HK-2 (cell line): Measurements from ENCODE around the gene SNU13.
"Not testable (repeated sequence)": the region's sequence is repeated elsewhere in the genome, so short reads cannot be mapped to it uniquely, and the experiment has no call there.

ENCODE experiments used
- DNase-seq: peaks from one replicate; pipeline ENCODE4 v3.0.0-alpha.2; 2018; ENCODE audit not compliant: unreplicated experiment

The SNU13 gene

DNA sequence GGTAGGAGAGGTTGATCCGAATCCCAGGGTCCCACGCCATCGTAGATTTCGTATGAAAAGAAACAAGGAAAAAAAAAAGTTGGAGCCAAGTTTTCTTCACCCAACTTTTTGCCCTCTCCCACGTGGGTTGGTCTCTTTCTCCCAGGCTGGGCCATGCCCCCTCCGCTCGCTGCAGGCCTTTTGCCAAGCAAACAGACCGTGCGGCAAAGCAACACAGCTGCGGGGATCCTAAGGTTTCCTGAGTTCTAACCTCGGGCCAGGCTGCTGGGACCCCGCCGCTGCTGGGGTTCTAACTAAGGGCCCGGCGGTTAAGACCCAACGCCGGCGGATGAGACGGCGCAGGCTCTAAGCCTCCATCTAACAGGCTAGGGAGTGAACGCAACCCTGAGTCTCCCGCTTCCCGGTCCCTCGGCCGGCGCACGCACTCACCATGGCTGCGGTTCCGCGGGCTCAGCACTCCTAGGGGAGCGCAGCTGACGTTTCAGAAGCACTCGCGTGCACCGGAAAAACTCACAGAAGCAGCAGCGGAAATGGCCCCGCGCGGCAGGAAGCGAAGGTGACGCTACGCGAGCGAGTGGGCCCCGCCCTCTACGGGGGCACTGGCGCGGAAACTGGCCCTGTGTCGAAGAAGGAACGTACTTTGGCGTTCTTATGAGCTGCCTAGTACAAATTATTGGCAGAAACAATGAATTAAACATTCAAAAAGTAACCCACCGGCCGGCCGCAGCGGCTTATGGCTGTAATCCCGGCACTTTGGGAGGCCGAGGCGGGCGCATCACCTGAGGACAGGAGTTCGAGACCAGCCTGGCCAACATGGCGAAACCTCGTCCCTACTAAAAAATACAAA is at the start of gene SNU13:
Gene SNU13 (minus strand): TSS at position 503 of the 847 bp plus-strand sequence. CDS start 71 bp downstream, at position 432.
- peak; percentile 86 for DNase-seq

DNA sequence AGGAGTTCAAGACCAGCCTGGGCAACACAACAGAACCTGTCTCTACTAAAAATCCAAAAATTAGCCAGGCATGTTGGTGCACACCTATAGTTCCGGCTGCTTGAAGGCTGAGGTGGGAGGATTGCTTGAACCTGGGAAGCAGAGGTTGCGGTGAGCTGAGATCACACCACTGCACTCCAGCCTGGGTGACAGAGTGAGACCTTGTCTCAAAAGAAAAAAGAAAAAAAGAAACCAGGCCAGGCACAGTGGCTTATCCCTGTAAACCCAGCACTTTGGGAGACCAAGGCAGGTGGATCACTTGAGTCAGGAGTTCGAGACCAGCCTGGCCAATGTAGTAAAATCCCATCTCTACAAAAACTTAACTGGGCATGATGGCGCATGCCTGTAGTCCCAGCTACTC is 44.6 kb upstream of the SNU13 start:
- DNase-seq = not testable (repeated sequence)

DNA sequence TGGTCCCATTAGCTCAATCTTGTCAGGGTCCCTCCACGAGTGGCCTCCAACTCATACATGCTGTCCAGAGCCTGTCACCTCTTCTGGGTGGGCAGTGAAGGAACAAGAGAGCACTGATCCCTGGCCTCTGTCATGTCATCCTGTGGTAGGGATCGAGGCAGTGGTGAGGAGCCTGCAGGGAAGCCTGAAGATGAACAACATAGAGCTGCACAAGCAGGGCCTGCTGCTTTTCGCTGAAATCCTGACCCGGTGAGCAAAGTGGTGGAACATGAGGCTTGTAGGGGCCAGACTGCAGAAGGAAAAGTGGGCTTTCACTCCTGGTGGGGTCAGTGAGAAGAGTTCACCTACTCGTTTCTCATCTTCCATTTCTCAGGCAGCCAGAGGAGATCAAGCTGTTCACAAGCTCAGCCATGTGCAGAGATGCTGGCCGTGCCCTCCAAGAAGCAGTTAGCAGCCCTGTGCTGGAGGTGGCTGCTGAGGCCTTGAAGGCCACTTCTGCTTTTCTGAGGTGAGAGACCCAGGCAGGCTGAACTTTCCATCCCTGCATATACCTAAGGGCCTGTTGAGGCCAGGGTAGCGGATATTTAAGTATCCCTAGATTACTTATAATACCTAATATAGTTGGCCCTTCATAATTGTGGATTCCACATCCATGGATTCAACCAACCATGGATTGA is 43.6 kb upstream of the SNU13 start:
- DNase-seq = no peak

DNA sequence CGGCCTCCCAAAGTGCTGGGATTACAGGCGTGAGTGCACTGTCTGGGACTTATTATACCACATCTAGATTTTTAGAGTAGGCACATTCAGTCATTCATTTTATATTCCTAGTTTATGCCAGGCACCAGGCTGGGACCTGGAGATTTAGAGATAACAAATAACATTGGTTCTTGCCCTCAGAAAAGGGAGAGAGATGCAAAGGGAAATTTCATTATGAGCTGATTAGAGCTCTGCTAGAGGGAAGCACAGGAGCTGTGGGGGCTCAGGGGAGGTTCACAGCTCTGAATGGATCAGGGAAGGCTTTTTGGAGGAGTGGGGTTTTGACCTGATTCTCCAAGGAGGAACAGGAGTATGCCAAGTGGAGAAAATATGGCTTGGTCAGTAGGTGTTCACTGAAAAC is 42.9 kb upstream of the SNU13 start:
- no peak for DNase-seq

DNA sequence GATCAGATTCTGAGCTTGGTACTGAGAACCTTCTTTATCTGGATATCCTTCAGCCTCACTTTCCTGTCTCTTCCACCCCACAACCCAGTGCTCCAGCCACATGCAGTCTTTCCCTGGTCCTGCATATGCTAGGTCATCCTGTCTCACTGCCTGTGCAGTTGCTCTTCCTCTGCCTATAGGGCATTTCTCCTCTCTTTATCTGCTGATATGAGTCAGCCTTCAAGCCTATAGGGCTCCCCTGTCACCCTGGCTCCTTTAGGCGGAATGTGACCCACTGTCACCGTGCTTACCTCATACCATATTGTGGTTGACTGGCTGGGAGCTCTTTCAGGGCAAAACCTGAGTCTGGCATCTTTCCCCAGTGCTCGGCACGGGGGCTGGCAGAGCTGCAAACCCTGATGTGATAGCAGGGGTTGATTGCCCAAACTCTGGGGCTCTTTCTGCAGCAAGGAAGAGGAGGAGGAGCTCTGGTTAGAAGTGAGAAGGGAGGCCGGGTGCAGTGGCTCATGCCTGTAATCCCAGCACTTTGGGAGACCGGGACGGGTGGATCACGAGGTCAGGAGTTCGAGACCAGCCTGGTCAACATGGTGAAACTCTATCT is 36.9 kb upstream of the SNU13 start:
- DNase-seq = no peak

DNA sequence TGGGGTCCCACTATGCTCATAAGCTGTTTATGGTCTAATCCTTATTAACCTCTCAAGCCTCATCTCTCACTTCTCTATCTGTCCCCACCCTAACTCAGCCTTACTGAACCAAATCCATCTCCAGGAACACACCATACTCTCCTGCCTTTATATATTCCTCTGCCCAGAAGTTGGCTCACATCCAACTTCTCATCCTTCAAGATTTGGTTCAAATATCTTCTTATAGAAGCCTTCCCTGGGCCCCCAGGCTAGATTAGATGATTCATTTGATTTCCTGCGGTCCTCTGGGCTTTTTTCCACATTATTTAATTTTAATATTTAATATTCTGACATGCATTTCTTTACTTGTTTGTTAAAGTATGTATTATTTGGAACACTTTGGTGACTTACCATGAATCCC is 33.8 kb upstream of the SNU13 start:
- DNase-seq = no peak

DNA sequence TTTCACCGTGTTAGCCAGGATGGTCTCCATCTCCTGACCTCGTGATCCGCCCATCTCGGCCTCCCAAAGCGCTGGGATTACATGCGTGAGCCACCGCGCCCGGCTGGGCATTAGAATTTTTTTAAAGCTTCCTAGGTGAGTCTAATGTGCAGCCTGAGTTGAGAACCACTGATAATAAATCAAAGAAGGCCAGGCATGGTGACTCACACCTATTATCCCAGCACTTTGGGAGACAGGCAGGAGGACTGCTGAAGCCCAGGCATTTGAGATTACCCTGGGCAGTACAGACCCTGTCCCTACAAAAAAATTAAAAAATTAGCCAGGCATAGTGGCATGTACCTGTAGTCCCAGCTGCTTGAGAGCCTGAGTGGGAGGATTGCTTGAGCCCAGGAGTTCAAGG is 24.3 kb upstream of the SNU13 start:
- DNase-seq = peak; percentile 13

DNA sequence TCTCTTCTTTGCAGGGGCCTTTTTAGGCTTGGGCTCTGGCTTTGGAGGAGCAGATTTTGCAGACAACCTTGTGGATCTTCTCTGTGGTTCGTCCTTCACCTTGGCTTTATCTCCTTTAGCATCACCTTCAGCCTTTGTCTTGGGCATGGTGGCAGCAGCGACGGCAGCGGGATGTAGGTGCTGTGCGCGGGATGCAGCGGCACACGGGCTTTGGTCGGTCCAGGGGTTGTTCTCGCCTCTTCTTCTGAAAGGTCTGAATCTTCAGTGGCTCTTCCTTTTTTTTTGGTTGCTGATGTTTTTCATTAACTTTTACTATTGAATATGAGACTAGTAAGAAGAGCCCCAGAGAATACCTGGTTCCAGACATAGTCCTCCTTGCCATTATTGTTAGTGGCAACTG is 20.7 kb upstream of the SNU13 start:
- DNase-seq = no peak

DNA sequence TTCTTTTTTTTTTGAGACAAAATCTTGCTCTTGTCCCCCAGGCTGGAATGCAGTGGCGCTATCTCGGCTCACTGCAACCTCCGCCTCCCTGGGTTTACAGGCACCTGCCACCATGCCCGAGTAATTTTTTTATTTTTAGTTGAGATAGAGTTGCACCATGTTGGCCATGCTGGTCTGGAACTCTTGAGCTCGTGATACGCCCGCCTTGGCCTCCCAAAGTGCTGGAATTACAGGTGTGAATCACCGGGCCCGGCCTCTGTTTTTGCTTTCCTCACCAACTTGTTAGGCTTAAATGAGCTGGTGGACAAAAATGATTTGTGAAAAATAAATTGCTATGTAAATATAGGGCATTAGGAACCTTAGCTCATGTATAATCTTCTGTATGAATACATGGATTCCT is 14.1 kb upstream of the SNU13 start:
- DNase-seq = no peak

DNA sequence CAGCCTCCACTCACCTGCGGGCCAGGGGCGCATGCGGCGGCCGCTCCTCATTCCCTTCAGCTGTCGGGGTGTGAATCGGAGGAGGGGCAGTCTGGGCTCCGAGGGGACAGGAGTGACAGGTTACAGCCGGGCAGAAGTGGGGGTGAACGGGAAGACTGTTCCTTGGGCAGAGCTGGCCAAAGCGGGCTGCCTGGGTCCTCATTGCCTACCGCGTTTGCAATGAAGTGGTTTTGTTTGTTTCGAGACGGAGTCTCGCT is 11.4 kb upstream of the SNU13 start:
- DNase-seq = no peak

DNA sequence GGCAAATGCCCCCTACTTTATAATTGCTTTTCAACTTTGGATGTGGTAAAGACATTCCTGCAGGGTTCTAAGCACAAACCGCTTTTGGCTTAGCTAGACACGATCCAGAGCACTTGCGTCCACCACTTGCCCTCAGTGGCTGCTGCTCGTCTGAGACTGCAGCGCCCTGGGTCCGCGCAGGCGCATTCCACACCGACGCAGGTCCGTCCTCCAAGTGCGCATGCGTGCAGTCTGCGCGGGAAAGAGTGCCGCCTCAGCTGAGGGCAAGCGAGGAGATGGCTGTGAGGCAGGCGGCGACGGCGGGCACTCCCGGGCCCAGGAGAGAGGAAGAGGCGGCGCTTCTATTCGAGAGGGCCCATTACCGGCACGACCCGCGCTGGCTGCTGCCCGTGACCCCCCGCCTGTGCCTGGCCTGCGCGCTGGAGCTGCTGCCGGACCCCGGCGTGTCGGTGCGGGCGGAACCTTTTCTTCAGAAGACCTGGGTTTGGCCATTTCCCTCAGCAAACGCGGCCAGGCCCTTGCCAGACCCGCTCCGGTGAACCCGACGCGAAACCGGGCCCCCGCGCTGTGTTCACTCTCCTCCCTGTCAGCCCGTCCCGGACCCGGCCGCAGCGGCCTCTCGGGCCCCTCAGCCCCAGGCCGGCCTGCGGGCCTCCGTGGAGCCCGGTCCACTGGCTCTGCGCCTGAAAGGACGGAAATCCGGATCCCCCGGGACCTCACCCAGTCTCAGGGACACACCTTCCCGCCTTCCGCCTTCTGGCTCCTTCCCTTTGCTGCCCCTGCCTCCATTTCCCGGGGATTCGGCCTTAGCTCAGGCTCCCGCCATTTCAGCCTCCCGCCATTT is 10.8 kb upstream of the SNU13 start, which contains the start of gene MEI1:
Gene MEI1 (plus strand): TSS at position 240 of the 844 bp plus-strand sequence. CDS start 36 bp downstream, at position 276.
- DNase-seq = no peak

DNA sequence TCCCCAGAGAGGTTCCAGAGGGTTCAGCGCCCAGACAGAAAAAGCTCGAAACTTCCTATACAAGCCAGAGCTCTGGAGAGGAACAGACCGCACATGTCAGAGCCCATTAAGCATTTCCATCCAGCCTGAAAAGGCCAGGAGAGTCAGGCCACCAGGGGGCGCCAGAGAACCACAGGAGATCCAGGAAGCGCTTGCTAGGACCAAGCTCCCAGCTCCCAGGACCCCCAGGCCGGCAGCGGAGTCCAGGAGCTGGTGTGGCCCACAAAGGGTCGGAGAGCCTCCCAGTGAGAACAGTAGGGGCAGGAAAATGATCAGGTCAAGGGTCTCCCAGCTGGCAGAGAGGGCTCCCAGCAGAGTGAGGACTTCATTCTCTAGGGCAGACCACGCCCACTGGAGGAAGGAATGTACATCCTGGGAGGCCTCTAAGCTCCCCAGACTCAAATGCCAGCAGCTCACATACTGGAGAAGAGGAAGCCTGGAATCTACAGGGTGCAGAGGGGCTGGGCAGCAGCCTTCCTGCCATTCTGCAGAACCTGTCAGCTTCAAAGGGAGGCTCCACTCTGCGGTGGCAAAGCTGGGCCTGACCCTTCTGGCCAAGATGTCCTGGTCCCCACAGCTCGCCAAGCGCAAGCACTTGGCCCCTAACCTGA is 8.6 kb upstream of the SNU13 start:
- DNase-seq = peak; percentile 95

DNA sequence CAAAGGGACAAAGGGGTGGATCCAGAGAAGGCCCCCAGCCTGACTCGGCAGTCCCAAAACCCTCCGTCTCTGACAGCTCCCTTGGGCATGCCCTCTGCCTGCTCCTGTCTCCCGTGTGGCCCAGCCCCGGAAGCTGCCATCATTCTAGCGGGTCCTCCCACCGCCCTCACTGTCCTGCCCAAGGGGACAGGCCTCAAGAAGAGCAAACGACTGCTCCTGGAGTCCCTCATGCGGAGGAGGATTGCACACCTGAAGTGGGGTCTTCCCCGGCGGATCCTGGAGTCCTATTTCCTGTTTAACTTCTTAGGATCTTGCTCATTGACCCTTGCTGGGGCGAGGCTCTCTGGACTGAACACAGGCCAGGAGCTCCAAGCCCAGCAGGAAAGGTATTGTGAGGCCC is 8.0 kb upstream of the SNU13 start:
- no peak for DNase-seq

DNA sequence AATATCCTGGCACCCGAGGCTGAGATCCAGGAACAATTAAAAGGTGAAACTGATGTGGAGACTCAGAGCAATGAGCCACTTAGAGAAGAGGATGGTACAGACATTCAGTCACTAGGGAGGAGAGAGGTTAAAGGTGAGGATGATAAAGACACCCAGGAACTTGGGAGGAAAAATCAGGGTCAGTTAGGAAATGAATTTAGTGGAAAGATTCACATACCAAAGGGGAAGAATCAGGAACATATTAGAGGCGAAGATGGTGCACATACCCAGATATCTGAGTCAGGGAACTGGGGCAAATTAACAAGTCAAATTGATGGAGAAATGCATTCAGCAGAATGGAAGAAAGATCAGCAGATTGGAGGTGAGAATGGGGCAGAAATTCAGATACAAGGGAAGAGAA is 6.5 kb upstream of the SNU13 start:
- DNase-seq = no peak

DNA sequence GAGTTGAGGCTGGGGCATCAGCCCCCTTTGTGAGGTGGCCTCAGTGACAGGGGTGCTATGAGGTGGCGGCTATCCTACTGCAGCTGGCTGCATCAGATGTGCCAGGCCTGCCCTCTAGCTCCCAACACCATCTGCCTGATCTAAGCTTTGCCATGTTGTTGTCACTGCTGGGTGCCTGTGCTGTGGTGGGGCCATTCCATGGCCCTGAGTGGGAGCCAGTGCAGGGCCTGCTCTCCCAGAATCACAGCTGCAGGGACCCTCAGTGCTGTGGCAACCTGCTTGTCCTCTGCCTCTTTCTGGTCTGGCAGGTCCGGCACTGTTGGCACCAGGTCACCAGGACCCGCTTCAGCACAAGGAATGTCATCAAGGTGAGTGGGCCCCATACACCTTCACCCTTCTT is 1.8 kb upstream of the SNU13 start:
- no peak for DNase-seq

DNA sequence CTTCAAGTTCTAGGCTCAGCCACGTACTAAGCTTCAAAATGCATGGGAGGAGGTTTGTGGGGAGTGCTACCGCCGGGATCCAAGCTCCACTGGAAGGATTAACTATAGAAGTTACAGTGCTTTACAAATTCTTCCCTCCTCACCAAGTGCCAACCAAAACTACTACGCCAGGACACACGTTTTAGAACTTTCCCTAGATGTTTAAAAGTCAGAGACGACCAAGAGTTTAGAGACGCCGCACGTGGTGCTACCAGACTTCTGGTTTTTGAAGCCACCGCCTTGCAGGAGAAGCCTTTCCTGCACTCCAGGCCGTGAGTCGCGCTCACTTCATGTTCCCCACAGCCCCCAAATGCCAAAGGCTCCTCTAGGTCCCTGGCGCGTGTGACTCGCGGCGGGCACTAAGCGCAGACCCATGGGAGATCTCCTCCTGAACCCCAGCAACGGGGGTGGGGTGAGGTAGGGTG is 734 bp downstream of the SNU13 start:
- peak; percentile 45 for DNase-seq

DNA sequence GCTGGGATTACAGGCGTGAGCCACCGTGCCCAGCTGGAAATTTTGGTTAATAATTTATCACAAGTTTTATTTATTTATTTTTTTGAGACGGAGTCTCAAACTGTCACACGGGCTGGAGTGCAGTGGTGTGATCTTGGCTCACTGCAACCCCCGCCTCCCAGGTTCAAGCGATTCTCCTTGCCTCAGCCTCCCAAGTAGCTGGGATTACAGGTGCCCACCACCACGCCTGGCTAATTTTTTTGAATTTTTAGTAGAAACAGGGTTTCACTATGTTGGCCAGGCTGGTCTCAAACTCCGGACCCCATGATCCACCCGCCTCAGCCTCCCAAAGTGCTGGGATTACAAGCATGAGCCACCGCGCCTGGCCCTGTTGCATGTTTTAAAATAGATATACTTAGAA is 1.8 kb downstream of the SNU13 start:
- not testable (repeated sequence) for DNase-seq

DNA sequence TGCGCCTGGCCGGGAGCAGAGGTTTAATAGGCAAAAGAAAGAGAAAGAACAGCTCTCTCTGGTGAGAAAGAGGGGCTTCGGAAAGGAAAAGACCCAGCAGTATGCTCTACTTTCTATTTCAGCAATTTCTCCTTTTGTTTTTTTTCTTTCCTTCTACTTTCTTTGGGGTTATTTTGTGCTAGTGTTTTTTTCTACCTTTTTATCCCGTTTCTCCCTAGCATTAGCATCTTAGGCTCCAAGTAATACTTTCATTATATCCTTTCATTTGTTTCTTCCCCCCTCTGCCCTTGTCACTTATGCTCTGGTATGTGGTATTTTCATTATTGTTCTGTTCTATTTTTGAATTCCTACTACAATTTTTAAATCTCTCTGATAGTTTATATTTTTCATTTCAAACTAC is 4.5 kb downstream of the SNU13 start:
- DNase-seq = no peak

DNA sequence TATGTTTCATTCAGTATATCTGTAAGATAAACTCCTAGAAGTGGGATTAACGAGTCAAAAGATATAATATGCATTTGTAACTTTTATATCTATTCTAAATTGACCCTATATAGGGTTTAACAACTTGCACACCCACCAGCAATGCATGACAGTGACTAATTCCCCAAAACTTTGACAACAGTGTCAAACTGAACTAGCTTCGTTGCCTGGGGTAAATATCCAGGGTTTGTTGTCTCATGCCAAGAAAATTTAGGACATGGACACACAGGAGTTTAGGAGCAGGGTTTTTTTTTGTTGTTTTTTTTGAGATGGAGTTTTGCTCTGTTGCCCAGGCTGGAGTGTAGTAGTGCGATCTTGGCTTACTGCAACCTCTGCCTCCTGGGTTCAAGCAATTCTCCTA is 5.1 kb downstream of the SNU13 start:
- no peak for DNase-seq

DNA sequence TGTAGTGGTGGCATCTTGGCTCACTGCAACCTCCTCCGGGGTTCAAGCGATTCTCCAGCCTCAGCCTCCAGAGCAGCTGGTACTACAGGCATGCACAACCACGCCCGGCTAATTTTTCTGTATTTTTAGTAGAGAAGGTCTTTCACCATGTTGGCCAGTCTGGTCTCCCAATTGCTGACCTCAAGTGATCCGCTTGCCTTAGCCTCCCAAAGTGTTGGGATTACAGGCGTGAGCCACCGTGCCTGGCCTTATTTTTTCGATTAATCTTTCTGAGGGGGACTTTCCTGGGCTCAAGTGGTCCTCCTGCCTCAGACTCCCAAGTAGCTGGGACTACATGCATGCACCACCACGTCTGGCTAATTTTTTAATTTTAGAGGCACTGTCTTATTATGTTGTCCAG is 5.6 kb downstream of the SNU13 start:
- DNase-seq = no peak

DNA sequence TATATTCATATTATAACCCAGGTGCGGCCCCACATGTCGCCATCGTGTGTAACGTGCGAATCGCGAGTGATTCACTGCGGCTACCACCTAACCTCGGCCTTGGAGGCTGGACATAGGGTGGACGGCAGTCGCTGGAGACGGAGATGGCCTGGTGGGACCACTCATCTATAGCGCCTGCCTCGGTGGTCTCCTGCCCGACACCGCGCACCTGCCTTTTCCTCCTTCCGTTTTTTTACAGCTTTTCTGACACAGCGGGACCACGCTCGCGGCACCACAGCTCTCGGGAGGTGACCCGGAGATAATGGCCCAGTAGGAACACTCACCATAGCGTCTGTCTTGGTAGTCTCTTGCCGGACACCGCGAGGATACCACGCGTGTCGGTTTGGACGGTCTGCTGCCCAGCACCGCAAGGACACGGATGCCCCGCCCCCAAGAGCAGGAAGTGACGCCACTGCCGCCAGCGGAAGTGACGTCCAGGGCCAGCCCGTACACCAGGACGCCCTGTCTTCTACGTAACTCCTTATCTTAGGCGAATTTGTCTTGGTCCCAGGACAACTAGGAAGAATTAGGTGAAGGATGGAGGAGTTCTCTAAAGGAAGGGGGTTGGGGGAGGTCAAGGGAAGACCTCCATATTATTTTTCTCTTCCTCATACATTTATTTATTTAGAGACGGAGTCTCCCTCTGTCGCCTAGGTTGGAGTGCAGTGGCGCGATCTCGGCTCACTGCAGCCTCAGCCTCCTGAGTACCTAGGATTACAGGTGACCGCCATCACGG is 6.4 kb downstream of the SNU13 start:
- peak; percentile 84 for DNase-seq
